NCI-H2107 treated with DMSO at 0.1 percent for 48 hours (cell line): ENCODE data around the gene PRRT2.
"Not testable (repeated sequence)": the region's sequence is repeated elsewhere in the genome, so short reads cannot be mapped to it uniquely, and the experiment has no call there.

Experiments used
- DNase-seq: peaks from one replicate; lab custom pipeline; 2025; ENCODE audit not compliant: unreplicated experiment; lab: John Stamatoyannopoulos, UW

PRRT2 gene

DNA sequence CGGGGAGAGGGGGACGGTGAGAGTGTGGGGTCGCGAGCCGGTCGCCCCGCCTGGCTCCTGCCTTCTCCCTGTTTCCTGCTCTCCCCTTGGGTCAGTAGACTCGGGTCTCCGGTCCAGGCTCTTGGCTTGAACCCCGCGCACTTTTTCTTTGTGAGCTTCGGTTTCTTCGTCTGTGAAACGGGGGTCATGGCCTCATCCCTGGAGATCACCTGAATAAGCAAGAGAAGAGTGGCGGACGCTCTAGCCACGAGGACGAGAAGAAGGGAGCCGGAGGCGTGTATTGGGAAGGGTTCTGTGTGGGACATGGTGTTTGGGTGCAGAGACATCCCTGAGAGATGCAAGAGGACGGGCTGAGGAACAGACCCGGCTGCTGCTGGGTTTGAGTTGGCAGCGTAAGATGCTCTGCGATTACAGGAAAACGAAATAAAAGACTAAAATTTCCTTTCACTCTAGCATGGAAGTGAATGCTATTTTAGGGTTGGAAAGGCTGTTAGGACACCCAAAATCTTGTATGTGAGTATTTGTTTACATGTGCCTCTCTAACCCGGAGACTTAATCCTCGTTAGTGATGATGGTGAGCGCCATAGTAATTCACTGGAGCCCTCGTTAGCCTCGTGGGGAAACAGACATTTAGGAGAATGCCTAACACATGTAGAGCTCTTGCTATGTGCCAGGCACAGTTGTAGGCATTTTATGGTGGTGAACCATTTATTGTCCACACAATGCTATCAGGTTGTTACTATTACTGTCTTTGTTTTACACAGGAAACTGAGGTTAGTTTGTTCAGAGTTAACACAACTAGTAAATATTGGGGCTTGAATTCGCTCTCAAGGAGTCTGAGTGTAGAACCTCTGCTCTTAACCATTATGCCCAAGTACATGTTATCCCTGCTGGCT lies 20.8 kb upstream of the PRRT2 start:
- no peak for DNase-seq

DNA sequence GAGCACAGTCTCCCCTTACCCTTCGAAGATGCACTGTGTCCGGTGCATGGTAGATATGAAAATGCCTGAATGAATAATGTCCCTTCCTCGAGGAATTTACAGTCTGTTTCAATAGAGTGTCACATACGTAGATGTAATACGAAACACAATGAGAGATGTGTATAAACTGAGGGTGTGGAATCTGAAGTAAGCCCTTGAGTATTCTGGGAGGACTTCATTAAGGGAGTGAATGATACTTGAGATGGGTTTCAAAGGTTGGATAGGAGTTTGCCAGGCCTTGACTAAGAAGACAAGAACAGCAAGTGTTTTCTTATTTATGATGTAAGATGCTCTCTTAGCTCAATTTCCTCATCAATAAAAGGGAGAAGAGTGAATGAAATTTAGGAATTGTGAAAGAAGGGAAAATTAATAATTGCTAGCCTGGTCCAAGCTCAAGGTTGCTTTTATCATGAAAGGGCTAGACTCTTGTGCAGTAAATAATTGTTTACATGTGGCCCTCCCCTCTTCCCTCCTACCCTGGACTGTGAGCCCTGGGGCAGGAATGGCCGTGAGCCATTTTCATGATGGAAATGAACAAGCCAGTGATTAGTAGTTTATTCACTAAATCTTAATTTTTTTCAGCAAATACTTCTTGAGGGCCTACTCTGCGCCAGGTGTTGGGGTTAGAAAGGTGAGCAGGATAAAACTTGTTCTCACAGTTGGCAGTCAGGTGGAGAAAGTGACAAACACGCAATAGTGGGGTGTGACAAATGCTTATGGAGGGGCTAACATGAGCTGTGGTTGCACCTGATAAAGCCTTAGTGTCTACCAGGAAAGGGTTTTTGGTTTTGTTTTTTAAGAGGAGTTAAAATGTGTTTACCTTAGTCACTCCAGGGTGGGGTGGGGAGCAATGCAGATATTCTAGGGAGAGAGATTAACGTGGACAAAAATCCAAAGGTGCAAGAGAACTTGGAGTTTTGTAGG lies 19.9 kb upstream of the PRRT2 start:
- DNase-seq = no peak

DNA sequence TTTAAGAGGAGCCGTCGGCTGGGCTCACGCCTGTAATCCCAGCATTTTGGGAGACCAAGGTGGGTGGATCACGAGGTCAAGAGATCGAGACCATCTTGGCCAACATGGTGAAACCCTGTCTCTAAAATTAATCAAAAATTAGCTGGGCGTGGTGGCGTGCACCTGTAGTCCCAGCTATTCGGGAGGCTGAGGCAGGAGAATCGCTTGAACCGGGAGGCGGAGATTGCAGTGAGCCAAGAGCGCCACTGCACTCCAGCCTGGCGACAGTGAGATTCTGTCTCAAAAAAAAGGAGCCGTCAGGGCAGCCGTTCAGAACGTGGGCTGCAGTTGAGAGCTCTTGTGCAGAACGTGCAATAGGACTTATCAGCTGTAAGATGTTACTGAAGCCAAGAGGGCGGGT lies 18.8 kb upstream of the PRRT2 start:
- not testable (repeated sequence) for DNase-seq

DNA sequence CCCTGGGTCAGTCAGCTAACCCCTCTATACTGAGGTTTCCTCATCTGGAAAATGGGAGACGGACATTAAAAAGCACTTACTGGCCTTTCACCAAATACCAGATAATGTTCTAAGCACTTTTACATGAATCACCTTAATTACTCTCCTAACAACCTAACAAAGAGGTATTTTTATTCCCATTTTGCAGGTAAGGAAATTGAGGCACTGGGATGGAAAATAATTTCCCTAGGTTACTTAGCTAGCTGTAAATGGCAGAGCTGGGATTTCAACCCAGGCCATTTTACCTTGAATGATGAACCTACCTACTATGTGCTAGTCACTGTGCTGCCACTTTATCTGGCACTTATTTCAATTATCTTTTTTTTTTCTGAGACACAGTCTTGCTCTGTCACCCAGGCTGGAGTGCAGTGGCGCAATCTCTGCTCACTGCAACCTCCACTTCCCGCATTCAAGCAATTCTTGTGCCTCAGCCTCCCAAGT lies 17.7 kb upstream of the PRRT2 start:
- DNase-seq = no peak

DNA sequence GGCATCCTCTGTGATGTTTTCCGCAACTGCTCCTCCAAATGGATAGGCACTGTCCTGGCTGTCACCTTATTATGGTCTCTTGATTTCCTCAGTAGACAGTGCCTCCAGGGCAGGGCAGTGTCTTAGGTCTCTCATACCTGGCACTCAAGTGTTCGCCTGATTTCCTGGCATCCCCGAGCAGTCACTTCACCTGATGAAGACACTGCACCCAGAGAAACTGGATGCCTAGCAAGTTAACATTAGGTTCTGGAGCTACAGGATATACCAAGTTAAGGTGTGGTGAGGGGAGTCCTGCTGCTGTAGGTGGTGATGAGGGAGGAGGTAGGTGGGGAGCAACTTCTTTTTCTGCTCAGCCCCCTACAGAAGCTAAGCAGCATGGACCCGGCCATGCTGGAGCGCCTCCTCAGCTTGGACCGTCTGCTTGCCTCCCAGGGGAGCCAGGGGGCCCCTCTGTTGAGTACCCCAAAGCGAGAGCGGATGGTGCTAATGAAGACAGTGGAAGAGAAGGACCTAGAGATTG lies 9.5 kb upstream of the PRRT2 start:
- no peak for DNase-seq

DNA sequence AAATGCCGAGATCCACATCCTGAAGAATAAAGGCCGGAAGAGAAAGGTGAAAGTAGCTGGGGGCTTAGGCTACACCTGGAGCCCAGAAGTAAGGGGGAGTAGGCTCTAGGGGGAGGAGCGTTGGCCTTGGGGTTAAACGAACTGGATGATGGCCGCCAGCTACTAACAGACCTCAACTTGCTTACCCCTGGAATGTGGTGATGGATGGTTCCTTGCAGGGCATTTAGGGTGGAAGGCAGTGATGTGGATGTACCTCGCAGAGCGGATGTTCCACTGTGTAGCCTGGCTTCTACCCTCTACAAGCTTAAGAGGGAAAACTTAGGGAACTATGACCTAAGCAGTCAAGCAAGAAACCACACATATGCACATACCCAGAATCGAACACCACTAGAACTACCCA lies 8.0 kb upstream of the PRRT2 start:
- no peak for DNase-seq

DNA sequence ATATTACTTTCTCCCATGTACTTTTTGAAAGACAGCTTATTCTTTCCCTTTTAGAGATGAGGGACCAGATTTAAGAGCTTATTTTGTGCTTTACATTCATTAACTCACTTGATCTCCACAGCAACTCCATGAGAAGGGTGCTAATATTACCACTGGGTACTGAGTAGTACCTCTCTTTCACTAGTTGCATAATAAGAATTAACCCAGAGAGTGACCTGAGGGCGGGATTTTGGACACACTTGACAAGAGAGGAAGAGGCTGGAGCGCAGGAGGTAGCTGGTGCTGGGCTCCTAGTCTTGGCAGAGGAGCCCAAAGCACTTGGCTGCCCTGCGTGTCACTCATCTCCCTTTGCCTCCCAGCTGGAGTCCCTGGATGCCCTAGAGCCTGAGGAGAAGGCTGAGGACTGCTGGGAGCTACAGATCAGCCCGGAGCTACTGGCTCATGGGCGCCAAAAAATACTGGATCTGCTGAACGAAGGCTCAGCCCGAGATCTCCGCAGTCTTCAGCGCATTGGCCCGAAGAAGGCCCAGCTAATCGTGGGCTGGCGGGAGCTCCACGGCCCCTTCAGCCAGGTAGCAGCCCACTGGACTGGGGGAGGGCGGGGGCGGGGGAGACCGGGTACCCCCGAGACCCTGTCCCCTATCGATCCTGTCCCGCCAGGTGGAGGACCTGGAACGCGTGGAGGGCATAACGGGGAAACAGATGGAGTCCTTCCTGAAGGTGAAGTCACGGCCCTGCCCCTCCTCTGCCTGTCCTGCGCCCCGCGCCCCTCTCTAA lies 7.3 kb upstream of the PRRT2 start:
- DNase-seq = peak; percentile 34

DNA sequence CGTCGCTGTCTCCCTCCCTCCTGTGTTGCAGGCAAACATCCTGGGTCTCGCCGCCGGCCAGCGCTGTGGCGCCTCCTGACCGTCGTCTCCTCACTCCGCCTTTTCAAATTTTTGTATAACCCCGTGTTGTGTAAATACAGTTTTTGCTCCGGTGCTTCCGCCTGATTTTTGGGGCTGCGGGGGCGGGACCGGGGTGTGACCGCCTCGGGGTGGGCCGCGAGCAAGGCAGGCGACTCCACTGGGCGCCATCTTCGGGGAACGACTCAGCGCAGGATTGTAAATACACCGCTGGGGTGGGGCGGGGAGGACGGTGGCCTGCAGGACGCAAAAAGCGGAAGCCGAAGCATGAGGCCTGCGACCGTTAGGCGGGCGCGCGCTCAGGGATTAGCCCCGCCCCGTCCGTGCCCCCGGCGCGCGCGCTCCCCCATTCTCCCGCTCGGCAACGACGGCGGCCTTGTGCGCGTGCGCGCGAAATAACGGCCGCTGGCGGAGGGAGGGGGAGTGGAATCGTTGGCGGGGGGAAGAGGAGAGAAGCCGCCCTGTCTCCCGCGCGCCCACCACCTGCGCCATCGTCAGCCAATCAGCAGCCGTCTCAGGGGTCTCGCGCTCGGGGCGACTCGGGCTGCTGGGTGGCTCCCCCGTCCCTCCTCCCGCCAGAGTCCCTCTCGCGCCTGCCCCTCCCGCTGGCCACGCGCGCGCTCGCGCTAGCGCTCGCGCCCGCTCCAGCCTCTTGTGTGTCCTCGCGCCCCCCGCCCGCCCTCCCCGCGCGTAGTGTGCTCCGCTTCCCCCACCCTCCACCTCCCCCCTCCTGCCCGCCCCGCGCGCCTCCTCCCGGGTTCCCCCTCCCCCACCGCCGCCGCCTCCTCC lies 6.5 kb upstream of the PRRT2 start:
- peak; percentile 90 for DNase-seq

DNA sequence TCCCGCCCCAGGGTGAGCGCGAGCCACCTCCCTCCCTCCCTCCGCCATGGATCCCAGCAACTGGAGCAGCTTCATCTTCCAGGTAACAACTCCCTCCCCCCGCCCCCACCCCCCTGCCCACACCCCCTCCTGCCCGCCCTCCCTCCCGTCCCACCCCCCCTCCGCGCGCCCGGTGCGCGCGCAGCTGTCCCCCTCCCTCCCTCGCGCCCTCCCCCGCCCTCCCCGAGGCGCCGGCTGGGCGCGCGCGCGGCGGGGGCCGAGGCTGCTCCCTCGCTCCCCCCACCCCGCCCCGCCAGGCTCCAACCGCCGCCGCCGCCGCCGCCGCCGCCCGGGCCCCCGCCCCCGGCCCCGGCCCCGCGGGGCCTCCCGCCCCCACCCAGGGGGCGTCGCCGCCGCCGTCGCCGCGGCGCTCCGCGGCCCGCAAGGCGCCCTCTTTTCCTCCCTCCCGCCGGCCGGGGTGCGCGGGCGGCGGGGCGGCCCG lies 5.9 kb upstream of the PRRT2 start, which contains the start of gene MAZ:
MAZ (plus strand) TSS at position 431 of the 481 bp plus-strand sequence. CDS start 173 bp downstream, outside the sequence.
- peak; percentile 90 for DNase-seq

DNA sequence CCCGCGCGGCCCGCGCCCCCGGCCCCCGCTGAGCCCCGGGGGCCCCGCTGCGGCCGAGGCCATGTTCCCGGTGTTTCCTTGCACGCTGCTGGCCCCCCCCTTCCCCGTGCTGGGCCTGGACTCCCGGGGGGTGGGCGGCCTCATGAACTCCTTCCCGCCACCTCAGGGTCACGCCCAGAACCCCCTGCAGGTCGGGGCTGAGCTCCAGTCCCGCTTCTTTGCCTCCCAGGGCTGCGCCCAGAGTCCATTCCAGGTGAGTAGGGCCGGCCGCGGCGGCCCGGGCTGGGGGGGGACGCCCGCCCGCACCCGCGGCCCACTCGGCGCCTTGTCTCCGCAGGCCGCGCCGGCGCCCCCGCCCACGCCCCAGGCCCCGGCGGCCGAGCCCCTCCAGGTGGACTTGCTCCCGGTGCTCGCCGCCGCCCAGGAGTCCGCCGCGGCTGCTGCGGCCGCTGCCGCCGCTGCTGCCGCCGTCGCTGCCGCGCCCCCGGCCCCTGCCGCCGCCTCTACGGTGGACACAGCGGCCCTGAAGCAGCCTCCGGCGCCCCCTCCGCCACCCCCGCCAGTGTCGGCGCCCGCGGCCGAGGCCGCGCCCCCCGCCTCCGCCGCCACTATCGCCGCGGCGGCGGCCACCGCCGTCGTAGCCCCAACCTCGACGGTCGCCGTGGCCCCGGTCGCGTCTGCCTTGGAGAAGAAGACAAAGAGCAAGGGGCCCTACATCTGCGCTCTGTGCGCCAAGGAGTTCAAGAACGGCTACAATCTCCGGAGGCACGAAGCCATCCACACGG lies 5.2 kb upstream of the PRRT2 start:
- DNase-seq = peak; percentile 32

DNA sequence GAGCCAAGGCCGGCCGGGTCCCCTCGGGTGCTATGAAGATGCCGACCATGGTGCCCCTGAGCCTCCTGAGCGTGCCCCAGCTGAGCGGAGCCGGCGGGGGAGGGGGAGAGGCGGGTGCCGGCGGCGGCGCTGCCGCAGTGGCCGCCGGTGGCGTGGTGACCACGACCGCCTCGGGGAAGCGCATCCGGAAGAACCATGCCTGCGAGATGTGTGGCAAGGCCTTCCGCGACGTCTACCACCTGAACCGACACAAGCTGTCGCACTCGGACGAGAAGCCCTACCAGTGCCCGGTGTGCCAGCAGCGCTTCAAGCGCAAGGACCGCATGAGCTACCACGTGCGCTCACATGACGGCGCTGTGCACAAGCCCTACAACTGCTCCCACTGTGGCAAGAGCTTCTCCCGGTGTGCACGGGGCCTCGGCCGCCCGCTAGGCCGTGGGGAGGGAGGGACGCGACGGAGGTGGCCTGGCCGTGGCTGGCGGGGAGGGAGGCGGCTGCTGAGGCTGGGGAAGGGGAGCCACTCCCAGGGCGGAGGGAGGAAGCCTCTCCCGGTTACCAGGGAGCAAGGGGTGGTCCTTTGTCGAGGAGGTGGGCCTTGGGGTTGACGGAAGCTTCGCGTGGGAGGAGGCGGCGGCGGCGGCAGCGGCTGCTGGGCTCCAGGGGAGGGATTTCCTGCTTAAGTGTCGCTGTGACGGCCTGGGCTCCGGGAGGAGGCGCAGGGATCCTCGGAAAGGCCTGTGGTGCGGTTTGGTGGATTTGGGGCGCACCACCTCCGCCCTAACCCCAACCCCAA lies 4.4 kb upstream of the PRRT2 start:
- DNase-seq = peak; percentile 46

DNA sequence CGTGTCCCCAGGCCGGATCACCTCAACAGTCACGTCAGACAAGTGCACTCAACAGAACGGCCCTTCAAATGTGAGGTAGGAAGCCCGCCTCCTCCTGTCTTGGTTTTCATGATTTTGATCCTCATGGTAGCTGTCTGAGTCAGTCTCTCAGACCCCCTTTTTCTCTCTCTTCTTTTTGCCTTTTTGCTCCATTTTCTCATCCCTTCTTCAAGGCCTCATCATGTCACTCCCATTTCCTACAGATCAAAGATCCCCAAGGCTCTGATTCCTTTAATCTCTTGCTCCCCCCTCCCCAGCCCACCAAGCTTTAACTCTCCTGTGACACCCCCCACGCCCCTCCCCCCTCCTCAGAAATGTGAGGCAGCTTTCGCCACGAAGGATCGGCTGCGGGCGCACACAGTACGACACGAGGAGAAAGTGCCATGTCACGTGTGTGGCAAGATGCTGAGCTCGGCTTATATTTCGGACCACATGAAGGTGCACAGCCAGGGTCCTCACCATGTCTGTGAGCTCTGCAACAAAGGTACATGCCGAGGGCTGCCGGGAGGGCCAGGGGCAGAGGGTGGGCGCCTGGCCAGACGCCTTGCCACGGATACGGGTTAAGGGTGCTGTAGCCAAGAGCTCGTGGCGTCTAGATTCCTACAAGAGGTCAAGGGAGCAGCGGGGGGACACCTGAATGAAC lies 3.6 kb upstream of the PRRT2 start:
- peak; percentile 27 for DNase-seq

DNA sequence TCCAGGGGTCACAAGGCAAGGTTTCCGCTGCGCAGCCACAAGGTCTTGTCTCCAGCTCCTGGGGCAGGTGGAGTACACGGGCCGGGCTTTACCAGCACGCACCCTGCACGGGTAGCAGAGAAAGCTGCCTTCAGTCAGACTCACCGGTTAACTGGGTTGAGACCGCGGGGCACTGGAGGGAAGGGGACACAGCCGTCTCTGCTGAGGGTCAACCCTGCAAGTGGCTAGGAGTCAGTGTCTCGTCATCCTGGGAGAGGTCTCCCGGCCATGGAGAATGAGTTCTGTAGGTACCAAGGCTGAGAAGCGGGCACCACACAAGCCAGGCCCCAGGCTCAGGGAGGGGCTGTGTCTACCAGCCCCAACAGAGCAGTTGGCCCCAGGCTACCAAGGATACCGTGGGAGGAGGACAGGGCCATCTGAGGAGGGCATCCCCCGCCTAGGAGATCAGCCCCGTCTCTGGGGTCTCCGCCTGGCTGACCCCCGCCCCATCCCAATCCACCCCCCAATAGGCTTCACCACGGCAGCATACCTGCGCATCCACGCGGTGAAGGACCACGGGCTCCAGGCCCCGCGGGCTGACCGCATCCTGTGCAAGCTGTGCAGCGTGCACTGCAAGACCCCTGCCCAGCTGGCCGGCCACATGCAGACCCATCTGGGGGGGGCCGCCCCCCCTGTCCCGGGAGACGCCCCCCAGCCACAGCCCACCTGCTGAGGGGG lies 2.8 kb upstream of the PRRT2 start:
- no peak for DNase-seq

DNA sequence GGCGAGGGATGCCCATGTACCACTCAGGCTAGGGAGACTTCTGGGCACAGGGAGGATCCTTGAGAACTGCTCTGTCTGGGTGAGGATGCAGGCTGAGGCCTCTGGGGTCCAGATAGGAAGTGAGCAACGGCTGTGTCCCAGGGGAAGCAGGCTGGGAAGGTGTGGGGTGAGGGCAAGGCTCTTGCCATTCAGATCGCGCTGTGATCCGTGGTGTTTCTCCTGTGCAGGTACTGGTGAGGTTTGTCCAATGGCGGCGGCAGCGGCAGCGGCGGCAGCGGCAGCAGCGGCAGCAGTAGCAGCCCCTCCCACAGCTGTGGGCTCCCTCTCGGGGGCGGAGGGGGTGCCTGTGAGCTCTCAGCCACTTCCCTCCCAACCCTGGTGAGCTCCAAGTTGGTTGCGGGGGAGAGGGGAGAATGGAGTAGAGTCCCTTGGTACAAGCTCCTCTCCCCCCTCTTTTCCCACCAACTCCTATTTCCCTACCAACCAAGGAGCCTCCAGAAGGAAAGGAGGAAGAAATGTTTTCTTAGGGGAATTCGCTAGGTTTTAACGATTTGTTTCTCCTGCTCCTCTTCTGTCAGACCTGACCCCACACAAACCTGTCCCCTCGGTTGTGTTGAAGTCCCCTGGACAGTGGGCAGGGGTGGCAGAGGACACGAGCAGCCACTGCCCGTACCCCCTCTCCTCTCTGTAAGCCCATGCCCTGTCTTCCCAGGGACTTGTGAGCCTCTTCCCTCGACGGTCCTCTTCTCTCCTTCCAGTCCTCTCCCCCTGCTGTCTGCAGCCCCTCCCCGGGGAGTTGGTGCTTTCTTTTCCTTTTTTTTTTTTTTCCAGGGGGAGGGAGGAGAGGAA lies 1.9 kb upstream of the PRRT2 start:
- DNase-seq = no peak

DNA sequence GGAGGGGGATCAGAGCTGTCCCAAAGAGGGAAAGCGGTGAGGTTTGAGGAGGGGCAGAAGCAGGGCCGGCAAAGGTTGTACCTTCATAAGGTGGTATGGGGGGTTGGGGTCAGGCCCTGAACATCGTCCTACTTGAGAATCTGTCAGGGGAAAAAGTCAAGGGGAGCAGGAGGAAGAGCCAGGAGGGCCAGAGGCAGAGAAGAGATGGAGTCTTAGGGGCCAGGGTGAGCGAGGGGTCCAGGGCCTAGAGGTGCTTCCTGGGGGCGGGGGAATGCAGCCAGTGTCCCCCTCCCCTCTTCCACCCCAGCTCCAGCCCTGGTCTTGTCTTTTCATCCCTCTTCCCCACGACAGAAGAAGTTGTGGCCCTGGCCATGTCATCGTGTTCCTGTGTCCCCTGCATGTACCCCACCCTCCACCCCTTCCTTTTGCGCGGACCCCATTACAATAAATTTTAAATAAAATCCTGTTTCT lies 1.3 kb upstream of the PRRT2 start:
- DNase-seq = no peak
